Suprapubic skin (tissue), 4 donors: ENCODE measurements around the gene NCKAP5.

ENCODE experiments used
- POLR2A ChIP-seq, 2 donors: fragments of 450-650 bp; IDR thresholded peaks; one replicate each; pipeline ENCODE4 v1.6.1; 2017; ENCODE audit warnings: antibody characterized with exemption in 2 of 2, mild to moderate bottlenecking in 2 of 2, moderate library complexity in 2 of 2
- POLR2AphosphoS5 ChIP-seq, 3 donors: sonication (generic); formaldehyde crosslinking; IDR thresholded peaks; one replicate each; pipeline ENCODE4 v1.6.1; 2017; ENCODE audit warnings: antibody characterized with exemption in 3 of 3
- TF ChIP-seq, protein P1 (sequence below), 2 donors: fragments of 200-600 bp in 1 of 2; fragments of 450-650 bp in 1 of 2; sonication (generic) in 1 of 2; IDR thresholded peaks; one replicate each; pipeline ENCODE4 v1.5.1; 2016 to 2019; ENCODE audit warnings: antibody characterized with exemption in 2 of 2, mild to moderate bottlenecking in 1 of 2, moderate library complexity in 1 of 2

DNA sequence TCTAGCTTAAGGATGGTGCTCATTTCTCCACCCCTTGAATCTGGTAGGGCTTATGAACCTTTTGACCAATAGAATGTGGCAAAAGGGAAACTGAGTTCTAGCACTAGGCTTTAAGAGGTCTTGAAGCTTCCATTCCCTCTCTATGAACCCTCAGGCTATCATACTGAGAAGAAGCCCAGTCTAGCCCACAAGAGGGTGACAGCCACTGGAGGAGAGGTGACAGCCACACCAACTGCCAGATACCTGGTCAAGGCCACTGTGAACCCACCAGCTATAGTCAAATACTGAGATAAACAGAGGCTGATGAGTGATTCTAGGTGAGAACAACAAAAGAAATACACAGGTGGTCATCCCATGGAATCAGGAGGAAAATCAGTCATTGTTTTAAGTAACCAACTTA lies 37.6 kb downstream of the NCKAP5 start:
- TF ChIP-seq POLR2AphosphoS5 (IDR thresholded peaks at IDR 0.05), result no peak
- no peak for TF ChIP-seq POLR2A (IDR thresholded peaks at IDR 0.05)
- TF ChIP-seq, protein P1, sequence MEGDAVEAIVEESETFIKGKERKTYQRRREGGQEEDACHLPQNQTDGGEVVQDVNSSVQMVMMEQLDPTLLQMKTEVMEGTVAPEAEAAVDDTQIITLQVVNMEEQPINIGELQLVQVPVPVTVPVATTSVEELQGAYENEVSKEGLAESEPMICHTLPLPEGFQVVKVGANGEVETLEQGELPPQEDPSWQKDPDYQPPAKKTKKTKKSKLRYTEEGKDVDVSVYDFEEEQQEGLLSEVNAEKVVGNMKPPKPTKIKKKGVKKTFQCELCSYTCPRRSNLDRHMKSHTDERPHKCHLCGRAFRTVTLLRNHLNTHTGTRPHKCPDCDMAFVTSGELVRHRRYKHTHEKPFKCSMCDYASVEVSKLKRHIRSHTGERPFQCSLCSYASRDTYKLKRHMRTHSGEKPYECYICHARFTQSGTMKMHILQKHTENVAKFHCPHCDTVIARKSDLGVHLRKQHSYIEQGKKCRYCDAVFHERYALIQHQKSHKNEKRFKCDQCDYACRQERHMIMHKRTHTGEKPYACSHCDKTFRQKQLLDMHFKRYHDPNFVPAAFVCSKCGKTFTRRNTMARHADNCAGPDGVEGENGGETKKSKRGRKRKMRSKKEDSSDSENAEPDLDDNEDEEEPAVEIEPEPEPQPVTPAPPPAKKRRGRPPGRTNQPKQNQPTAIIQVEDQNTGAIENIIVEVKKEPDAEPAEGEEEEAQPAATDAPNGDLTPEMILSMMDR (IDR thresholded peaks at IDR 0.05), result no peak
